Stimulated activated CD4-positive, alpha-beta T cell treated with anti-CD3 and anti-CD28 coated beads, TNF-alpha, amount 100 ng/mL, for 1 hour (primary cell): ENCODE results near the gene ATM.
A peak's percentile ranks its signal among the peaks of the same experiment; 100 is the strongest.

Experiments
- DNase-seq, 3 donors: peaks; one replicate each; pipeline ENCODE4 v3.0.0-alpha.2; 2020; ENCODE audit warnings: low read depth in 3 of 3, low spot score in 1 of 3

Gene ATM

GRCh38 chr11:108222574-108223347 lies at the start of gene ATM, which contains the start of gene NPAT:
Gene ATM, plus strand, starts transcription at chr11:108223067. Its CDS starts 4,558 bp downstream, at chr11:108227625.
Gene NPAT, minus strand, starts transcription at chr11:108222638. Its CDS starts 102 bp downstream, at chr11:108222536.
- DNase-seq = peak; percentile 91 to 98 (median 97)

- no peak for DNase-seq
These were observed 45.3 kb upstream of the ATM start for GRCh38 chr11:108177570-108177969.

- no peak for DNase-seq
These were observed 29.1 kb upstream of the ATM start for GRCh38 chr11:108193725-108194124.

- DNase-seq = no peak
These were observed 26.0 kb upstream of the ATM start for GRCh38 chr11:108196901-108197300.

- no peak for DNase-seq
These were observed 25.5 kb upstream of the ATM start for GRCh38 chr11:108197351-108197750.

- DNase-seq = no peak
These were observed 24.0 kb upstream of the ATM start for GRCh38 chr11:108198833-108199232.

- DNase-seq = peak in 1 of 3 donors; percentile 38
These were observed 23.2 kb upstream of the ATM start for GRCh38 chr11:108199446-108200321.

GRCh38 chr11:108203075-108203474 lies 19.8 kb upstream of the ATM start:
- no peak for DNase-seq

- DNase-seq = no peak
These were observed 18.5 kb upstream of the ATM start for GRCh38 chr11:108204376-108204775.

GRCh38 chr11:108204929-108205499 lies 17.9 kb upstream of the ATM start:
- no peak for DNase-seq

GRCh38 chr11:108206171-108206570 lies 16.7 kb upstream of the ATM start:
- DNase-seq = no peak

GRCh38 chr11:108206969-108207682 lies 15.7 kb upstream of the ATM start:
- no peak for DNase-seq

GRCh38 chr11:108207683-108208060 lies 15.2 kb upstream of the ATM start:
- DNase-seq = no peak

GRCh38 chr11:108210441-108210840 lies 12.4 kb upstream of the ATM start:
- no peak for DNase-seq

- DNase-seq = no peak
These were observed 9.1 kb upstream of the ATM start for GRCh38 chr11:108213784-108214183.

- no peak for DNase-seq
These were observed 5.9 kb upstream of the ATM start for GRCh38 chr11:108216988-108217387.

- no peak for DNase-seq
These were observed 4.4 kb upstream of the ATM start for GRCh38 chr11:108218455-108218854.

- DNase-seq = no peak
These were observed 3.7 kb upstream of the ATM start for GRCh38 chr11:108218912-108219783.

GRCh38 chr11:108220721-108221336 lies 2.0 kb upstream of the ATM start:
- no peak for DNase-seq

- no peak for DNase-seq
These were observed 1.5 kb upstream of the ATM start for GRCh38 chr11:108221371-108221770.
